Astrocyte of the spinal cord (primary cell): Measurements from ENCODE around the gene CCDC92.

Source experiments
- DNase-seq: peaks from one replicate; pipeline ENCODE4 v3.0.0; 2011; ENCODE audit warnings: low read depth, low spot score
- H3K4me3 ChIP-seq: 2 replicates; pipeline ENCODE4 v1.5.1; 2011; ENCODE audit warnings: low read depth, mild to moderate bottlenecking, low read length, moderate library complexity
- in situ Hi-C: cut with HindIII; loops from 2 replicates; pipeline ENCODE4 v1.10.0; 2017; ENCODE audit warnings: low sequenced_read_pairs
- TF ChIP-seq, protein P1 (sequence below): IDR thresholded peaks from 2 replicates; pipeline ENCODE4 v1.5.1; 2012; ENCODE audit warnings: low read depth, mild to moderate bottlenecking, low read length, inconsistent platforms

The CCDC92 gene

DNA sequence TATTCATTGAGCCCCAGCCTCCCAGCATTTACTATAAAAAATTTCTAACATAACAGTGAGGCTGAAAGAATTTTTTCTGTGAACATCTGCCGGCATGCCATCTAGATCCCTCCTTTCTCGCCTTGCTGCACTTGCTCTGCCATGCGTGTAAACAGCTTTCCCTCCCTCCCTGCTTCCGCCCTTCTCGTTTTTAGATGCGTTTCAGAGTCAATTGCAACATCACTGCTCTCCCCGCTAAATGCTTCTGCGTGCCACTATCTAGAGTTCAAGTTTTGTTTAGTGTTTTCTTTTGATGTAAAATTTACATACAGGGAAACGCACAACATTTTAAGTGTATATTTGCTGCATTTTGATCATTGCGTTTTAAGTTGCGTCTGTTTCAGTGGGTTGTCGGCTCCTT lies 83.6 kb downstream of the CCDC92 start:
- in situ Hi-C loops = no loop called here
- no peak for DNase-seq
- TF ChIP-seq, protein P1, sequence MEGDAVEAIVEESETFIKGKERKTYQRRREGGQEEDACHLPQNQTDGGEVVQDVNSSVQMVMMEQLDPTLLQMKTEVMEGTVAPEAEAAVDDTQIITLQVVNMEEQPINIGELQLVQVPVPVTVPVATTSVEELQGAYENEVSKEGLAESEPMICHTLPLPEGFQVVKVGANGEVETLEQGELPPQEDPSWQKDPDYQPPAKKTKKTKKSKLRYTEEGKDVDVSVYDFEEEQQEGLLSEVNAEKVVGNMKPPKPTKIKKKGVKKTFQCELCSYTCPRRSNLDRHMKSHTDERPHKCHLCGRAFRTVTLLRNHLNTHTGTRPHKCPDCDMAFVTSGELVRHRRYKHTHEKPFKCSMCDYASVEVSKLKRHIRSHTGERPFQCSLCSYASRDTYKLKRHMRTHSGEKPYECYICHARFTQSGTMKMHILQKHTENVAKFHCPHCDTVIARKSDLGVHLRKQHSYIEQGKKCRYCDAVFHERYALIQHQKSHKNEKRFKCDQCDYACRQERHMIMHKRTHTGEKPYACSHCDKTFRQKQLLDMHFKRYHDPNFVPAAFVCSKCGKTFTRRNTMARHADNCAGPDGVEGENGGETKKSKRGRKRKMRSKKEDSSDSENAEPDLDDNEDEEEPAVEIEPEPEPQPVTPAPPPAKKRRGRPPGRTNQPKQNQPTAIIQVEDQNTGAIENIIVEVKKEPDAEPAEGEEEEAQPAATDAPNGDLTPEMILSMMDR = no peak
- H3K4me3 ChIP-seq = no peak overlapping the region

DNA sequence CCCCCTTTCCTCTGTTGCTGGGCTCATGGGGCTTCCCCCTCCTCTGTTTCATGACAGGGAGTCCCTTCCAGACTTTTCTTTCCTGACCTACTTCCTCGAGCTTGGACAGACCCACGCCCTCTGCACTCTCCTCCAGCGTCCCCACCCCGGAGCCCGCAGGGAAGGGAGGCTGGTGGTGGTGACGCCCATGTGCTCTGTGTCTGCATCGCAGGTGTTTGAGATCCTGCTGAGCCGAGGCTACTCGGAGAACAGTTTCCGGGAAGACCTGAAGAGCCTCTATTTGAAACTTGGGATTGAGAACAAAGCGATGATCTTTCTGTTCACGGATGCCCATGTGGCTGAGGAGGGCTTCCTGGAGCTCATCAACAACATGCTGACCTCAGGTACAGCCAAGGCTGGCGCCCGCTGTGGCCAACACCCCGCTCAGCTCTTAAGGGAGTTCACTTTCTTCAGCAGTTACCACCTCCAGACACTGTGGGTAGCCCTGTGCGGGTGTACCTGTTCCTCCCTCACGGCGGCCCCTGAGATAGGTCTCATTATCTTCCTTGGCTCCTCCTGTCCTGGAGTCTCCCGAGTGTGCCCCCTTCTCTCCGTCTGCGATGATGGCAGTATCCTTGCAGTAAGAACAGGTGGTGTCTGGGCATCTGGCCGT lies 85.6 kb downstream of the CCDC92 start:
- TF ChIP-seq, protein P1 = no peak
- no peak for DNase-seq
- in situ Hi-C loops = no loop called here
- H3K4me3 ChIP-seq = no peak overlapping the region

DNA sequence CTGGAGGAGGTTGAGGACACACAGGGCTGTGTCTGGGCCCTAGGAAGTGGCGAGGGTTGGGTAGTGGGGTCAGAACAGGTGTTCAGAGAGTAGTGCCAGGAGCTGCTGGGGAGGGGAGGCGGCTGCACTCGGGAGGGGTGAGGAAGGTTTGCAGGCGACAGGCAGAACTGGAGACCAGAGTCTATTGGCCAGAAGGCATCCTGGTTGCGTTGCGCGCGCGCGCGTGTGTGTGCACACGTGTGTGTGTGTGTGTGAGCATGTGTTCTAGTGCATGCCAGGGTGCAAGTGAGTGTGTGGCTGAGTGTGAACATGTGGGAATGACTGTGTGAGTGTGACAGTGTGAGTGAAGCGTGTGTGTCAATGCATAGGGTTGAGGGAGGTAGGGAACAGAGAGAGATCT lies 86.4 kb downstream of the CCDC92 start:
- TF ChIP-seq, protein P1 = no peak
- DNase-seq = no peak
- no peak overlapping the region for H3K4me3 ChIP-seq
- in situ Hi-C loops = no loop called here
